ENCODE measurements around the gene DDX25.

GRCh38 chr11:125872138-125872491, 32.2 kb upstream of the DDX25 start:
- no peak for TF ChIP-seq CTCF (IDR thresholded peaks at IDR 0.05; ENCODE audit: low read depth, low read length, poor library complexity, severe bottlenecking)
- TF ChIP-seq EZH2phosphoT487 (IDR thresholded peaks at IDR 0.05; ENCODE audit: borderline replicate concordance, low read length): no peak
